ENCODE results near the gene ARPC2.
"Not testable (repeated sequence)": the region's sequence is repeated elsewhere in the genome, so short reads cannot be mapped to it uniquely, and the experiment has no call there.

ARPC2 gene

GRCh38 chr2:218271865-218272530 is 55.0 kb downstream of the ARPC2 start:
- no peak for DNase-seq

DNA sequence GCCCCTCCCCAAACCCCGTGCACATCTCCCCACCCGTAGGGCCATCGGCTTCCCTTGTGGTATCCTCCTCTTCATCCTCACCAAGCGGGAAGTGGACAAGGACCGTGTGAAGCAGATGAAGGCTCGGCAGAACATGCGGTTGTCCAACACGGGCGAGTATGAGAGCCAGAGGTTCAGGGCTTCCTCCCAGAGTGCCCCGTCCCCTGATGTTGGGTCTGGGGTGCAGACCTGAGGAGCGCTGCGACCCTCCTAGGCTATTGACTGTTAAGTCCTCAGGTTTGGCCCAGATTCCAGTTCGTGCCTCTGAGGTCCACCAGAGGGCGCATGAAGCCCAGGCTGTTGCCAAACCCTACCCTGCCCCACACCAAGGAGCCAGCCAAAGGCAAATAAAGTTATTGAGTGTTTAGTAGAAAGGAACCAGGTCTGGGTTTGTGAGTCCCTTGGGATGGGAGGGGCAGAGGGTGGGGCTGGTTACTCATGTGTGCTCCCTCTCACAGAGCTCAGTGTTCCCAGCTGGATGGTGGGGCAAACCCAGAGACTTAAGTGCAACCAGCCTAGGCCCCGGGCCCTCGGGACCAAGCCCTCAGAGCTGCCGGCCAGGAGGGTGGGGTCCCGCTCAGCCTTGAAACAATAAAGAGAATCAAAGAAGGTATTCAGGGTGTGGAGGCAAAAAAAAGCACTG is 55.7 kb downstream of the ARPC2 start:
- peak; percentile 68 to 72 for DNase-seq

DNA sequence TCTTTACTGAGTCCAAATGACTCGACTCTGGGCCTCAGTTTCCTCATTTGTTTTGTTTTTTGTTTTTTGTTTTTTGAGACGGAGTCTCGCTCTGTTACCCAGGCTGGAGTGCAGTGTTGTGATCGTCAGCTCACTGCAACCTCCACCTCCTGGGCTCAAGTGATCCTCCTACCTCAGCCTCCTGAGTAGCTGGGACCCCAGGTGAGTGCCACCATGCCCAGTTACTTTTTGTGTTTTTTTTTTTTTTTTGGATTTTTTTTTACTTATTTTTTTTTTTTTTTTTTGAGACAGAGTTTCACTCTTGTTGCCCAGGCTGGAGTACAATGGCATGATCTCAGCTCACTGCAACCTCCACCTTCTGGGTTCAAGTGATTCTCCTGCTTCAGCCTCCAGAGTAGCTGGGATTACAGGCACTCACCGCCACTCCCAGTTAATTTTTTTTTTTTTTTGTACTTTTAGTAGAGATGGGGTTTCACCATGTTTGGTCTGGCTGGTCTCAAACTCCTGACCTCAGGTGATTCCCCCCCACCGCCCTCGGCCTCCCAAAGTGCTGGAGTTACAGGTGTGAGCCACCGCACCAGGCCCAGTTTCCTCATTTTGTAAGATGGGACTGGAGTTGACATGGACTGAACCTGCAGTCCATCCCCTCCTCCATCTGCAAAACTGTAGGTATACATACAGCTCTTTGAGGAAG is 56.4 kb downstream of the ARPC2 start:
- DNase-seq = not testable (repeated sequence)

DNA sequence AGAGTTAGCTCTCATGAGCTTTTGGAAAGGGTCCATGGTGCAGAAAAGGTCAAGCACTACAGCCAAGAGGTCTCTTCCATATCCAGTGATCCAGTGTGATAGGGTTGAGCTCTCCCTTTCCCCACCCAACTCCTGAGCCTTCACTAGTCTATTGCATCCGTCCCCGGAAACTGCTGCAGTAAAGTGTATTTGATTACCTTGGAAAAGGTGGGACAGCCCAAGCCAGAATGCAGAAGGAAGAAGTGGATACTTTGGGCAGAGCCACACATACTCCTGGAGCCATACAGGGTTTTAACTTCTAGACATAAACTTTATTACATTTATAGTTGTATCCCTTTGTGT is 56.9 kb downstream of the ARPC2 start:
- no peak for DNase-seq

DNA sequence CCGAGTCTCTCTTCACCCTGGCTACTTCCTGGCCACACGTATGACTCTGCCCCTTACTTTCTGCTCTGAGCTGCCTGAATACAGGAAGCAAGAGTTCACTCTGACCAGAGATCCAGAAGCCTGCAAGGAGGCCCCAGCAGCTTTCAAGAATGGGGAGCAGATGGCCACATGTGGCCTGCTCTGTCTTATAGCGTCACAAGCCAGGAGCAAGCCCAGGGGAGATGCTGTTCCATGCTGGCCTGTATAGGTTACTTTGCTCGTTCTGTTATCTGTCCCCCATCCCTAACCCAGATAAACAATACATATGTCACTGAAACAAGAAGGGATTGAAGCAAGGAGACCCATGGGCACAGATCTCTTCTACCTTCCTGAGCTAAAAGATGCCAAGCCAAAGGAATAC is 57.6 kb downstream of the ARPC2 start:
- DNase-seq = no peak

- no peak for DNase-seq
Measured at GRCh38 chr2:218275371-218276072, 58.5 kb downstream of the ARPC2 start.

GRCh38 chr2:218276986-218277755 is 60.2 kb downstream of the ARPC2 start:
- no peak for DNase-seq

DNA sequence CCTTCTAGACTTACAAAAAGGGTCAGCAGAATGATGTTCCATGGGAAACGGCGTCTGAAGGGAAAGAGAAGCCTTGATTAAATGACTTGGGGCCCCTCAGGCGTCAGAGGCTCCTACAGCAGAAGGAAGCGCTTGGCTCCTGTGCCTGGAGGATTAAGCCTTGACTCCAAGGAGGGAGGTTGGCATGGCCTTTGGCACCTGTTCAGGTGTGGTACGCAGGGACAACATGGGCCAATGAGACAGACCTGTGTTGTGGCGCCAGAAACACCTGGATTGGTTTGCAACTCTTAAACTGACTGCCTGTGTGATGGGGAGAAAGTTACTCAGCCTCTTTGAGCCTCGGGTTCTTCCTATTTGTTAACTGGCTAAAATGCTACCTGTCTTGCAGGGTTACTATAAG is 60.9 kb downstream of the ARPC2 start:
- DNase-seq = no peak

- DNase-seq = no peak
Measured at GRCh38 chr2:218278531-218279360, 61.8 kb downstream of the ARPC2 start.

- DNase-seq = no peak
Measured at GRCh38 chr2:218280260-218280870, 63.4 kb downstream of the ARPC2 start.

DNA sequence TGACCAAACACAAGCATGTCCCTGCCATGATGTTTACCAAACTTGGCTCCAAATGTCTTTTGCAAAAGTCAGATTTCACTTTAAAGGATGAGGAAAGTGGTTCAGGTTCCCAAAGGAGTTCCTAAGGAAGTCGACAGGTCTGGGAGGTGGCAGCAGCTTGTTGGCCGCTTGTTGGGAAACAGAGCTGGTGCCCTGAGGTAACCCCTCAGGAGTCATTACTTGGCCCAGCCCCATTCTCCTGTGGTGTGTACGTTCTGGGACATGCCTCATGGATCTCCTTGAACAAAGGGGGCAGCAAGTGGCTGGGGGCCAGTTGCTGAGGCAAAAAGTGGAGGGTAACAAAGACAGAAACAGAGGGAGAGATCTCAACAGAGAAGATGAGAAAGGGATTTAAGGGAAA is 64.5 kb downstream of the ARPC2 start:
- no peak for DNase-seq

- DNase-seq = no peak
Measured at GRCh38 chr2:218282173-218282991, 65.4 kb downstream of the ARPC2 start.

- no peak for DNase-seq
Measured at GRCh38 chr2:218284106-218284811, 67.3 kb downstream of the ARPC2 start.

- no peak for DNase-seq
Measured at GRCh38 chr2:218285604-218286003, 68.6 kb downstream of the ARPC2 start.

DNA sequence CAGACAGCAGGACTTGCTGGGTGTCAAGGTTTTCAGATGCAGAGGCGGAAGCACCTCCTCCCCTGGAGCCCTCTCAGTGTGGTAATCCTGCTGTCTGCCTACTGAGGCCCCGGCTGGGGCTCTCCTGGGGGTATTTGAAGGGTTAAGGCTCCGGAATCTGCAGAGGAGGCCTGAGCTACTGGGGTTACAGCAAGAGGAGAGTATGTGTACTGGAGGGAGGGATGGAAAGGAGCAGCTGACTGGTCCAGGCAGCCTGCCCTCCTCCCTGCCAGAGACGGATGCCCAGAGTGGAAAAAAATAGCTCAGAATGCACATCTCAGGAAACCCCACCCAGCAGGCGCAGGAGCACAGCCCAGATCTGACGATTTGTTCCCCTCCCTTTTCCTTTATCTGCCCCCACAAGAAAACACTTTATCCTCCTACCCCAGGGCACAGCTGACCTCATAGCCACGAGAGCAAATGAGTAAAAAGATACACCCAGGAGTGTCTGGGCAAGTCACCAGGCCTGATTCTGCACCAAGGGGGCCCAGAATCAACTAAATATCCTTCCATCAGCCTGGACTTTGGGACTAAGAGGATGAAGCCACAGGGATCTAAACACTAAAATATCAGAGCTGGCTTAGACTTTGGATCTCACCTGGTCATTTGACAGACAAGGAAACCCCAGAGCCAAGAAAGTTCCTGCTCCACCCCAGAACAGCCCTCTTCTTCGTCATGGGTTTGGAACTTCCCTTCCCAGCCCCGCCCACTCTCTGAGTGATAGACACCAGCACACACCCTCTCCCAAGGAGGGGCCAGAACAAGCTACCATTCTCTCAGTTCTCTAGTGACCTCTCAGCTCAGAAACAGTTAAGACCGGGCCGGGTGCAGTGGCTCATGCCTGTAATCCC is 69.8 kb downstream of the ARPC2 start:
- peak; percentile 40 to 63 for DNase-seq

DNA sequence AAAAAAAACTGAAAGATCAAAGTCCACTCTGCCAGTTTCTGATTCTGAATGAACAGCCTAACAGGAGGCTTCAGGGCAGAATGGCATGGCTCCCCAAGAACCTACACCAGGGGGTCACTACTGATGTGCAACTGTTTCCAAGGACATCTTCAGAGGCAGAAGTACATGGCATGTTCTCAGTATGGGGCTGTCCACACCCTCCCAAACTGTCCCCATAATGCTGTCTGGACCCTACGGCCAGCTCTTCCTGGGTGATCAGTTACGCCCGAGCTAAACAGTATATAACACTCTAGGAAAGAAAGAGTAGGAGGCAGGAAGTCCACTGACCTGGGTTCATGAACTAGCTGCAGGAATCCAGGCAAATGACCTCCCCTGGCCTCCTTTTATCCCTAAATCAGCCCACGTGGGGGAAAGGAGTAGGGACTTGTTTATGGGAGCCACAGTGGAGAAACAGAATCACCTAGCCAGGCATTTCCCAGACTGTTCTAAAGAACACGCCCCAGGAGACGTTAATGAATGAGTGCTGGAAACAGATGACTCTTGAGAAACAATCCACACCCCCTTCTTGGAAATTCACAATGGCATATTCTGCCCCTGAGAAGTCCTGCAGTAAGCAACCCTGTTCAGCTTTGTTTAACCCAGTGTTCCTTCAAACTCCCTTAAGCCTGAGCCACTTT is 72.8 kb downstream of the ARPC2 start:
- no peak for DNase-seq

- peak; percentile 51 to 63 for DNase-seq
Measured at GRCh38 chr2:218290316-218291261, 73.6 kb downstream of the ARPC2 start.
